ENCODE data around the gene DDAH1. TPM values are rescaled to one million over a fixed set of nuclear protein-coding genes. Genes with fewer than 3 reads are reported as not detected.

The DDAH1 gene
- polyA plus RNA-seq, 1 donor, result 115 TPM

DNA sequence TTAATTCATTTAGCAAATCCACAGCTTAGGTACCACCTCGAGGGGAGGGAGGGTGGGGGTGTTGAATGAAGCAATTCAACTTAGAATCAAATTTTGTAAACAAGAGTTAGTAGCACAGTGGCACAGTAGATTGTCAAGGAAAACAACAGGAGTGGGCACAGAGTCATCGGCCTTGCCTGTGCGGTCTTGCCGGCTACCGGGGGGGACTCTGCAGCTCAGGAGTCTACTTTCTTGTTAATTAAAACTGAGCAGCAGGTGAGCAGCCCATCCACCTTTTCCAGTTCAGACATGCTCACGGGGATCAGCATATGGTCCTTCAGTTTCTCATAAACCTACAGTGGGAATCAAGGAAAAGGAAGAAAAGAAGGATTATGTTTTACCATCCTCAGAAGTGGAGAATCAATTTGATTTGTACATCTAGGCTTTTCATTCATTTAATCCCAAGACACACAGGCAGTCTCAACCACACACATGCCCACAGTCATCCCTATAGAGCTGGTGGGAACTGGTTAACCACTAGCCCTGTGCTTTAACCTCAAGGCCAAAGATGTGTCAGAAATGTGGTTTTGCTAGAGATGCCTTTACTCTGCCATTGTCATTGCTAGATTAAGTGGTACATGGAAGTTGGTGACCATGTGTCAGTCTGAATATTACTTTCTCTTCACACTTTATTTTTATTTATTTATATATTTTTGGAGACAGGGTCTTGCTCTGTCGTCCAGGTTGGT lies 143.6 kb downstream of the DDAH1 start:
- no peak overlapping the region for H3K4me3 ChIP-seq (ENCODE audit: low read length)
- H3K4me1 ChIP-seq (ENCODE audit: control insufficient read depth, insufficient read depth, low read length), result peaks cover 2% of the 10 kb centered on the region
- H3K27ac ChIP-seq (ENCODE audit: low read length), result no peak overlapping the region
- H3K36me3 ChIP-seq (ENCODE audit: control insufficient read depth, insufficient read depth, low read length), result peaks cover 16% of the 10 kb centered on the region
- H3K27me3 ChIP-seq (ENCODE audit: control insufficient read depth, insufficient read depth, low read length), result no peaks in the 10 kb centered on the region
- WGBS (ENCODE audit: insufficient coverage, low lambda C conversion rate), result 90% methylated on average over 2 of the region's 7 CpGs
- H3K9me3 ChIP-seq (ENCODE audit: control insufficient read depth, low read depth, low read length), result no peaks in the 10 kb centered on the region
- no peak for DNase-seq

DNA sequence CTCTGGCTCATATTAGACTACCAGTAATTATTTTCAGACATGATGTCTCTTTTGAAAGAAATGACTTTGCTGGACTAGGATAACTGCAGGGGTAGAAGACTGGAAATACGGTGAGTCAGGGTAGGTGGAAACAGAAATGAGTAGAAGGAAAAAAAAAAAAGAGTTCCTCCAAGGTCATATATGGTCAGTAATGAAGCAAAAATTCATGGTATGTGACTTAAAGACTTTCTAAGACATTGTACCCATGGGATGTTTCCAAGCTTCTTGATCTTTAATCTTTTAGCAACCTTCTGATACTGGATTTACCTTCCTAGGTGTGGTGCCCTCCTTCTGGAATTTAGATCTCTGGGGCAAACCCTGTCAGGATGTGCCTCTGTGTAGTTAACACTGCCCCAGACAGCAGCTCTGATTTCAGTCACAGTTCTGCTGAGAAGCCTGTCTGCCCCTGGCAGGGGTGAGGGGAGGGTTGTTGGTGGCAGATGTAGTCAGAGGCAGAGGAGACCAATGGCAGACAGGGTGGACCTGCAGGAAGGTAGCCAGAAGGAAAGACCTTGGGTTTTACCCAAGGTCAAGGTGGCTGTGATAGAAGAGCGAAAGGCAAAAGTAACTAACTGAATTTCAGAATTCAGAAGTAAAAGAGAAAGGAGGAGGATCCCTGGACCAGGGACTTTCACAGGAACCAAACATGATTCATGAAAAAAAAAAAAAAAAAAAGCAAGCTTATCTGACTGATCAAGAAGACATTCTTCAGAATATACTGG lies 144.4 kb downstream of the DDAH1 start:
- Histone ChIP-seq H3K9me3 (ENCODE audit: control insufficient read depth, low read depth, low read length) (no peaks in the 10 kb centered on the region), H3K4me3 (ENCODE audit: low read length) (no peak overlapping the region), H3K27ac (ENCODE audit: low read length) (no peak overlapping the region), H3K36me3 (ENCODE audit: control insufficient read depth, insufficient read depth, low read length) (peaks cover 16% of the 10 kb centered on the region), H3K4me1 (ENCODE audit: control insufficient read depth, insufficient read depth, low read length) (no peaks in the 10 kb centered on the region), H3K27me3 (ENCODE audit: control insufficient read depth, insufficient read depth, low read length) (no peaks in the 10 kb centered on the region)
- WGBS (ENCODE audit: insufficient coverage, low lambda C conversion rate), result 100% methylated on average over 1 of the region's 2 CpGs
- DNase-seq, result no peak

GRCh38 chr1:85319931-85320330 lies 145.0 kb downstream of the DDAH1 start:
- Histone ChIP-seq H3K9me3 (ENCODE audit: control insufficient read depth, low read depth, low read length) (no peaks in the 10 kb centered on the region), H3K27me3 (ENCODE audit: control insufficient read depth, insufficient read depth, low read length) (no peaks in the 10 kb centered on the region), H3K36me3 (ENCODE audit: control insufficient read depth, insufficient read depth, low read length) (peaks cover 16% of the 10 kb centered on the region), H3K27ac (ENCODE audit: low read length) (no peak overlapping the region), H3K4me1 (ENCODE audit: control insufficient read depth, insufficient read depth, low read length) (no peaks in the 10 kb centered on the region), H3K4me3 (ENCODE audit: low read length) (no peak overlapping the region)
- no peak for DNase-seq
- WGBS (ENCODE audit: insufficient coverage, low lambda C conversion rate), result no CpG with 5 or more reads among the region's 4 CpGs

DNA sequence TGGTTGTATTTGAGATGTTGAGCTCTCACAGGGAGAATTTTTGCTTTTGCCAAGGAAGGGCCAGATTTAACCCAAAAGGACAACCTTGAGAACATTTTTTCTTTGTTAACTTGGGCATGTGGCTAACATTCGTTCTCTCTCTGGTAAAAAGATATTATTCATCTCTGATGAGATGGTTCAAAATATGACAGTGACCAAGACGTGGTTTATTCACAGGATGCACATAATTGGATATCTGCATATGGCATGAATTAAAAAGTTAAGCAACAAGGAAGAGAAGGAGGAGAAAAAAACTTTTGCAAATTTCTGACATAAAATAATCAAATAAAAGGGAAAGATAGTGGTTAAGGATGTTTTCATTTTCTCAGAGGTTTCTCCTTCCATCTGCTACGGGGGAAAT lies 145.5 kb downstream of the DDAH1 start:
- WGBS (ENCODE audit: insufficient coverage, low lambda C conversion rate), result 100% methylated on average over 2 of the region's 3 CpGs
- Histone ChIP-seq H3K36me3 (ENCODE audit: control insufficient read depth, insufficient read depth, low read length) (peaks cover 16% of the 10 kb centered on the region), H3K27ac (ENCODE audit: low read length) (no peak overlapping the region), H3K27me3 (ENCODE audit: control insufficient read depth, insufficient read depth, low read length) (no peaks in the 10 kb centered on the region), H3K4me3 (ENCODE audit: low read length) (no peak overlapping the region), H3K4me1 (ENCODE audit: control insufficient read depth, insufficient read depth, low read length) (no peaks in the 10 kb centered on the region), H3K9me3 (ENCODE audit: control insufficient read depth, low read depth, low read length) (no peaks in the 10 kb centered on the region)
- no peak for DNase-seq

- Histone ChIP-seq H3K36me3 (ENCODE audit: control insufficient read depth, insufficient read depth, low read length) (peaks cover 9% of the 10 kb centered on the region), H3K4me1 (ENCODE audit: control insufficient read depth, insufficient read depth, low read length) (no peaks in the 10 kb centered on the region), H3K9me3 (ENCODE audit: control insufficient read depth, low read depth, low read length) (no peaks in the 10 kb centered on the region), H3K27me3 (ENCODE audit: control insufficient read depth, insufficient read depth, low read length) (no peaks in the 10 kb centered on the region), H3K27ac (ENCODE audit: low read length) (no peak overlapping the region), H3K4me3 (ENCODE audit: low read length) (no peak overlapping the region)
- no CpG with 5 or more reads among the region's 1 CpG for WGBS (ENCODE audit: insufficient coverage, low lambda C conversion rate)
- no peak for DNase-seq
Measured at GRCh38 chr1:85318217-85318616, 146.7 kb downstream of the DDAH1 start.

DNA sequence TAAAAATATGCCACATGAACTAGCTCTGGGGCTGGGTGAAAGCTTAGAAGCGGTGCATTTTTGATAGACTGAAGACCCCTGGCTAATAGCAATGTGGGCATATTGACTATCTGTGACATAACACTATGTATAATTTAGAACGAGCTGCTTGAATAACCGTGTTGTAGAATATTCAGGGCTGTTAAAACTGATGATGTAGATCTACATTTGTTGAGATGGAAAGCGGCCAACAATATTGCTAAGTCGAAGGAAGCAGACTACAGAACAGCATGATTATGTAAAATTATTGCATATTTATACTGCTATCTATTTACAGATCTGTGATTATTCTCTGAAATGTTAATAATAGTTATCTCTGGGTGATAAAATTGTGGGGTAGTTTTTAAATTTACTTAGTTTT lies 147.4 kb downstream of the DDAH1 start:
- Histone ChIP-seq H3K4me3 (ENCODE audit: low read length) (no peak overlapping the region), H3K27ac (ENCODE audit: low read length) (no peak overlapping the region), H3K4me1 (ENCODE audit: control insufficient read depth, insufficient read depth, low read length) (no peaks in the 10 kb centered on the region), H3K9me3 (ENCODE audit: control insufficient read depth, low read depth, low read length) (no peaks in the 10 kb centered on the region), H3K36me3 (ENCODE audit: control insufficient read depth, insufficient read depth, low read length) (peaks cover 6% of the 10 kb centered on the region), H3K27me3 (ENCODE audit: control insufficient read depth, insufficient read depth, low read length) (no peaks in the 10 kb centered on the region)
- no peak for DNase-seq
- 80% methylated on average over 1 of the region's 5 CpGs for WGBS (ENCODE audit: insufficient coverage, low lambda C conversion rate)

DNA sequence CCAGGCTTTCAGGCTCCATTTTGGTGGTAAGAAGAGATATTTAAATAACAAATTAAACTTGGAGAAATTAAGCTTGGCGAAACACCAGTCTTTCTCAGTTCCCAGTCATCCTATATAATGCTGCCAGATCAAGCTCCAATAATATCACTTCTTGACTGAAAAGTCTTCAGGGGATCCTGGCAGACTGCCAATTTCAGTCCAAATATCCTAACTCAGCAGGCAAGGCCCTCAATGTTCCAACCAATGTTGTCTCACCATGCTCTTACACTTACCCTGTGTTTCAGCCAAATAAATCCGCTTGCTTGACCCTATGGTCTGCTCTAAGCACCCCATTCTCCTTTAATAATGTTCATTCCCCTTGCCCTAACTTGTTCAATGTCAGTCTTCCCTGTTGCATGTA lies 148.6 kb downstream of the DDAH1 start:
- Histone ChIP-seq H3K4me3 (ENCODE audit: low read length) (no peak overlapping the region), H3K27me3 (ENCODE audit: control insufficient read depth, insufficient read depth, low read length) (no peaks in the 10 kb centered on the region), H3K36me3 (ENCODE audit: control insufficient read depth, insufficient read depth, low read length) (peaks cover 3% of the 10 kb centered on the region), H3K27ac (ENCODE audit: low read length) (no peak overlapping the region), H3K4me1 (ENCODE audit: control insufficient read depth, insufficient read depth, low read length) (no peaks in the 10 kb centered on the region), H3K9me3 (ENCODE audit: control insufficient read depth, low read depth, low read length) (no peaks in the 10 kb centered on the region)
- WGBS (ENCODE audit: insufficient coverage, low lambda C conversion rate), result no CpG with 5 or more reads among the region's 2 CpGs
- DNase-seq, result no peak

GRCh38 chr1:85315789-85316188 lies 149.2 kb downstream of the DDAH1 start:
- 86% methylated on average over 5 of the region's 8 CpGs for WGBS (ENCODE audit: insufficient coverage, low lambda C conversion rate)
- no peaks in the 10 kb centered on the region for H3K9me3 ChIP-seq (ENCODE audit: control insufficient read depth, low read depth, low read length)
- H3K27ac ChIP-seq (ENCODE audit: low read length), result no peak overlapping the region
- no peak overlapping the region for H3K4me3 ChIP-seq (ENCODE audit: low read length)
- no peak for DNase-seq
- no peaks in the 10 kb centered on the region for H3K4me1 ChIP-seq (ENCODE audit: control insufficient read depth, insufficient read depth, low read length)
- no peaks in the 10 kb centered on the region for H3K27me3 ChIP-seq (ENCODE audit: control insufficient read depth, insufficient read depth, low read length)
- peaks cover 2% of the 10 kb centered on the region for H3K36me3 ChIP-seq (ENCODE audit: control insufficient read depth, insufficient read depth, low read length)

DNA sequence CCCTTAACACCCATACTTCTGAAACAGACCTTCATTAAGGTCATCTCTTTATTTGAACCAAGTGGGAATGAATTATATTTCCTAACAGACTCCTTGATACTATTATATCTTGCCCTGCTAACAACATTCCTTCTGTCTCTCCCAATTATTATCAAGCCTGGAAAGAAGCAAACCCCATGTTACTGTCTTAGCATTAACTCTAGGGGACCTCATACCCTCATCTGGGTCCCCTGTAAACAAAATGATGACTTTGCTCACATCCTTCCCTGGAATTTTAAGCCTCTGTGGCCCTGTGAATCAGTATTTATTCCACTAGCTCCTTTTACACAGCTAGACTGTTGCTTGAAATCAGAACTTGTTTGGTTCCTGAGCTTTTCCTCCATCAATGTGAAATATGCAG lies 150.2 kb downstream of the DDAH1 start:
- Histone ChIP-seq H3K27ac (ENCODE audit: low read length) (no peak overlapping the region), H3K9me3 (ENCODE audit: control insufficient read depth, low read depth, low read length) (no peaks in the 10 kb centered on the region), H3K27me3 (ENCODE audit: control insufficient read depth, insufficient read depth, low read length) (no peaks in the 10 kb centered on the region), H3K36me3 (ENCODE audit: control insufficient read depth, insufficient read depth, low read length) (peaks cover 2% of the 10 kb centered on the region), H3K4me3 (ENCODE audit: low read length) (no peak overlapping the region), H3K4me1 (ENCODE audit: control insufficient read depth, insufficient read depth, low read length) (no peaks in the 10 kb centered on the region)
- DNase-seq, result no peak

DNA sequence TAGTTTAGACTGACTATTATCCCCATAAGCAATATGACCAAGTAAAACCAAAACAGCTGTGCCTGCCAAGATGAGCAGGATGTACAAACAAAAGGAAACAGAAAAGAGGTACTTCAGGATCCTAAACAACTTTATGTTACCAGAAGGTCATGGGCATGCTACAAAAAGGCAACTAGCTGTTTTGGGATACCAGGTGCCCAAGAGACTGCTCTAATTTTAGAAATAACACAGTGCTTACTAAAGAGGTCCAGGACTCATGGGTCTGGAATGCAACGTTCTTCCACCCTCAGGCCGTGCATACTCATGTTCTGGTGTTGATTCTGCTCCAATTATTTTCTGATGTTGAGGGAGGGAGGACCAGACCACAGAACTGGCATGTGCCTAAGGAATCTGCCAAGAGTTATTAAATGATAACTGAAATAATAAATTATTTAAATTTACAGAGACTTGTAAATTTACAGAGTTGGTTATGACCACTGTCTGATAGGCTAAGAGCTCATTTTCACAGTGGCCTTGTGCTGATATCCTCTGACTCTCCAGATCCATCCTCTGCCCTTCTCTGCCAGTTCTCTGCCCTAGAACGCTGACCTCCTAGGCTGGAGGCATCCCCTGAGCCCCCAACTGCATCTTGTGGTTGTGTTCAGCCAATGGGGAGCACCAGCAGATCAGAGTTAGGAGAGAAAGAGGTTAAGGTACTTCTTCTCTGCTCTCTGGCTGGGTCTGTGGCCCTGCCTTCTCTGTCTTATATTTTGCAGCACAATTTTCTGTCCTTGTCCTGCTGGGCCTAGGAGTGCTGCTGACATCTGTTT lies 150.9 kb downstream of the DDAH1 start:
- DNase-seq, result no peak
- H3K27ac ChIP-seq (ENCODE audit: low read length), result no peak overlapping the region
- H3K4me3 ChIP-seq (ENCODE audit: low read length), result no peak overlapping the region
- H3K36me3 ChIP-seq (ENCODE audit: control insufficient read depth, insufficient read depth, low read length), result peaks cover 2% of the 10 kb centered on the region
- H3K9me3 ChIP-seq (ENCODE audit: control insufficient read depth, low read depth, low read length), result no peaks in the 10 kb centered on the region
- no peaks in the 10 kb centered on the region for H3K27me3 ChIP-seq (ENCODE audit: control insufficient read depth, insufficient read depth, low read length)
- no peaks in the 10 kb centered on the region for H3K4me1 ChIP-seq (ENCODE audit: control insufficient read depth, insufficient read depth, low read length)
- no CpG with 5 or more reads among the region's 3 CpGs for WGBS (ENCODE audit: insufficient coverage, low lambda C conversion rate)

Measured in large intestine (tissue), 3 donors.